ENCODE data around the gene SLC39A2. TPM values are rescaled to one million over a fixed set of nuclear protein-coding genes. Genes with fewer than 3 reads are reported as not detected.
"Not testable (repeated sequence)": the region's sequence is repeated elsewhere in the genome, so short reads cannot be mapped to it uniquely, and the experiment has no call there.

Gene SLC39A2
- total RNA-seq, 1 experiment from 2014 or later, result 0.05 TPM

- no peak for DNase-seq (ENCODE audit: low read depth)
Observed at GRCh38 chr14:20996521-20996920, 2.6 kb upstream of the SLC39A2 start.

GRCh38 chr14:20997115-20997514 lies 2.0 kb upstream of the SLC39A2 start:
- no peak for DNase-seq (ENCODE audit: low read depth)

GRCh38 chr14:20997564-20997963 lies 1.5 kb upstream of the SLC39A2 start:
- no peak for DNase-seq (ENCODE audit: low read depth)

GRCh38 chr14:20998139-20998538 lies 954 bp upstream of the SLC39A2 start:
- DNase-seq (ENCODE audit: low read depth), result no peak

- no peak for DNase-seq (ENCODE audit: low read depth)
Observed at GRCh38 chr14:20999591-20999990, 498 bp downstream of the SLC39A2 start.

- DNase-seq (ENCODE audit: low read depth), result no peak
Observed at GRCh38 chr14:21001218-21001617, 2.1 kb downstream of the SLC39A2 start.

- no peak for DNase-seq (ENCODE audit: low read depth)
Observed at GRCh38 chr14:21003788-21004346, 4.8 kb downstream of the SLC39A2 start.

- not testable (repeated sequence) for DNase-seq (ENCODE audit: low read depth)
Observed at GRCh38 chr14:21009721-21010120, 10.6 kb downstream of the SLC39A2 start.

- no peak for DNase-seq (ENCODE audit: low read depth)
Observed at GRCh38 chr14:21011136-21011535, 12.0 kb downstream of the SLC39A2 start.

GRCh38 chr14:21014761-21015190 lies 15.7 kb downstream of the SLC39A2 start:
- peak; percentile 75 for DNase-seq (ENCODE audit: low read depth)

- DNase-seq (ENCODE audit: low read depth), result no peak
Observed at GRCh38 chr14:21015312-21015711, 16.2 kb downstream of the SLC39A2 start.

- no peak for DNase-seq (ENCODE audit: low read depth)
Observed at GRCh38 chr14:21016413-21017190, 17.5 kb downstream of the SLC39A2 start.

GRCh38 chr14:21017528-21018245 lies 18.6 kb downstream of the SLC39A2 start:
- no peak for DNase-seq (ENCODE audit: low read depth)

- no peak for DNase-seq (ENCODE audit: low read depth)
Observed at GRCh38 chr14:21018286-21018685, 19.2 kb downstream of the SLC39A2 start.

- no peak for DNase-seq (ENCODE audit: low read depth)
Observed at GRCh38 chr14:21018781-21019180, 19.7 kb downstream of the SLC39A2 start.

- no peak for DNase-seq (ENCODE audit: low read depth)
Observed at GRCh38 chr14:21019366-21019765, 20.3 kb downstream of the SLC39A2 start.

GRCh38 chr14:21020977-21021545 lies 22.0 kb downstream of the SLC39A2 start:
- no peak for DNase-seq (ENCODE audit: low read depth)

- DNase-seq (ENCODE audit: low read depth), result no peak
Observed at GRCh38 chr14:21022686-21023085, 23.6 kb downstream of the SLC39A2 start.

- no peak for DNase-seq (ENCODE audit: low read depth)
Observed at GRCh38 chr14:21023174-21023573, 24.1 kb downstream of the SLC39A2 start.

GRCh38 chr14:21023817-21024584 lies 24.9 kb downstream of the SLC39A2 start:
- no peak for DNase-seq (ENCODE audit: low read depth)
